Mesangial cell (primary cell): ENCODE results near the gene MSANTD2. TPM values are rescaled to one million over a fixed set of nuclear protein-coding genes. Genes with fewer than 3 reads are reported as not detected.

Experiments used
- total RNA-seq: library from RNA; depleted of rRNA; stranded (reverse); fragments of >200 nt; gene quantifications from 2 replicates; pipeline ENCODE4 v1.2.3, GENCODE V29; 2015

MSANTD2 gene
- 7.5 and 11.1 TPM in 2 replicates for total RNA-seq

GRCh38 chr11:124800226-124800929 is at the start of gene MSANTD2:
TSS of gene MSANTD2 (minus strand) at chr11:124800406. CDS start at chr11:124800380, 26 bp downstream.

GRCh38 chr11:124762105-124762623 is 38.0 kb downstream of the MSANTD2 start, which contains the start of gene ESAM:
TSS of gene ESAM (minus strand) at chr11:124762290. CDS start at chr11:124762154, 136 bp downstream.

GRCh38 chr11:124751741-124752470 is 48.3 kb downstream of the MSANTD2 start, which contains the start of gene VSIG2:
TSS of gene VSIG2 (minus strand) at chr11:124752255. CDS start at chr11:124752137, 118 bp downstream.

GRCh38 chr11:124739479-124740276 is 60.5 kb downstream of the MSANTD2 start, which contains the start of gene NRGN:
TSS of gene NRGN (plus strand) at chr11:124739942. CDS start at chr11:124740085, 143 bp downstream.

Other genes with a start within 250 kb of the MSANTD2 start
- gene OR8A1, start 230.4 kb downstream of the MSANTD2 start, total RNA-seq: not detected in 2 replicates
- gene PANX3, start 189.0 kb downstream of the MSANTD2 start, total RNA-seq: not detected in 2 replicates
- gene TBRG1, start 177.5 kb downstream of the MSANTD2 start, total RNA-seq: 17.8 and 24.1 TPM in 2 replicates
- gene SIAE, start 126.7 kb downstream of the MSANTD2 start, total RNA-seq: 5.2 and 16.9 TPM in 2 replicates
- 4.2 and 12.9 TPM in 2 replicates for gene SPA17, start 126.5 kb downstream of the MSANTD2 start, total RNA-seq
- 0.76 and 11.1 TPM in 2 replicates for gene NRGN, start 60.5 kb downstream of the MSANTD2 start, total RNA-seq
- gene VSIG2, start 48.2 kb downstream of the MSANTD2 start, total RNA-seq: 0.13 TPM in 1 of 2 replicates, not detected in the other
- 6.1 and 35.7 TPM in 2 replicates for gene ESAM, start 38.1 kb downstream of the MSANTD2 start, total RNA-seq
- 22.3 and 22.6 TPM in 2 replicates for gene ROBO3, start 65.0 kb upstream of the MSANTD2 start, total RNA-seq
- 0.65 and 0.76 TPM in 2 replicates for gene ROBO4, start 97.5 kb upstream of the MSANTD2 start, total RNA-seq
- gene HEPN1, start 118.8 kb upstream of the MSANTD2 start, total RNA-seq: not detected in 2 replicates
- gene HEPACAM, start 135.6 kb upstream of the MSANTD2 start, total RNA-seq: not detected in 2 replicates
- 0.25 and 2.3 TPM in 2 replicates for gene CCDC15, start 153.8 kb upstream of the MSANTD2 start, total RNA-seq